Activated CD4-positive, alpha-beta T cell treated with anti-CD3 and anti-CD28 coated beads, Interleukin-2, Interleukin-4, amounts not matched to agents 100 ng/mL and 50 ng/mL, durations not matched to agents 16 hours and 8 hours (primary cell): ENCODE measurements around the gene FLT3.
"Not testable (repeated sequence)": the region's sequence is repeated elsewhere in the genome, so short reads cannot be mapped to it uniquely, and the experiment has no call there.

Experiments used
- DNase-seq: peaks from one replicate; pipeline ENCODE4 v3.0.0-alpha.2; 2020; ENCODE audit warnings: low spot score

FLT3 gene

DNA sequence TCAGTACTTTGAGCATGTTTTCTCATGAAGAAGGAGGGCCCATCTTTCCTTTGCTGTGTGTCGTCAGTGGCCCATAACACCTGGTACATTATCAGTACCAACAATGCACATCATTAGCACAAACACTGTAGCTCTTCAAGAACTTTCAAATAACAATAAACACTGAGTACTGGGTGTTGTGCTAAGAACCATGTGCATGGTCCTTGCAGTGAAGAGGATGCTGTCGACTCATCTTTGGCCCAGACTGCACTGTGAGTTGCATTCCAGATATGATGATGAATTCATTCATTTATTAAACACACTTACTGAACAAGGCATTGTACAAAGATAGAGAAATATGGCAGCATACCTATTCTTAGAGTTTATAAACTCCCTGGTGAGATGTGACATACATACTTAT lies 55.8 kb downstream of the FLT3 start:
- no peak for DNase-seq

DNA sequence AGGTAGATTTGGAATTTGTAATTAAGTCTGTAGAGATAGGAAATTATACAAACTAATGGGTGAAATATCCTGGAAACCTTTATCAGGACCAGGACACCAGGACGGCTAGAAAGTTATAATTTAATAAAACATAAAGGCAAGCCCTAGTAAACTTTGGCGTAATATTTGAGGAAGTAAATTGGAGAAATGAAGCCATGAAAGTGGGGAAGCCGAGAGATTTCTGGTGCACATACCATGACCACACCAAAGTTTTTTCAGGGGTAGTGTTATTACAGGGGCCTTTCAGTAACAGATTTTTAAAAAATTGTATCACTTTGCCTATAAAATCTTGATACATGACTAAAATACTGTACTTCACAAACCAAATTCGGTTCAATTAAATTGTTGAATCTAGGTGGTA lies 57.2 kb downstream of the FLT3 start:
- no peak for DNase-seq

DNA sequence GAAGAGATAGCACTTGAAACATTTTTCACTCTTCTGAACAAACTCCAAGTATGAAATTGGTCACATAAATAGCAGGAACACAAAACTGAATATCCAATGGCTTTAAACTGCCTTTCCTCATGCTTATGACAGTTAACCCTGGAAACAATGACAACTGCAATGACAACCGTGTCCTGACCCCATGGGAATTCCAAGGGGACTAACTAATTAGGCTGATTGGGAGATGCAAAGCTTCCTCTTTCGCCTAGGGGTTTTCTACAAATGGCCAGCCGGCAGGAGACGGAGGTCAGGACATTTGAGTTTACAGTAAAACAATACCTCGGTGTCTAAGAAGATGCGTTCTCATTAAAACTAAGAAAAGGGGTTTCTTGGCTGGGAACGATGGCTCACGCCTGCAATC lies 58.9 kb downstream of the FLT3 start:
- no peak for DNase-seq

DNA sequence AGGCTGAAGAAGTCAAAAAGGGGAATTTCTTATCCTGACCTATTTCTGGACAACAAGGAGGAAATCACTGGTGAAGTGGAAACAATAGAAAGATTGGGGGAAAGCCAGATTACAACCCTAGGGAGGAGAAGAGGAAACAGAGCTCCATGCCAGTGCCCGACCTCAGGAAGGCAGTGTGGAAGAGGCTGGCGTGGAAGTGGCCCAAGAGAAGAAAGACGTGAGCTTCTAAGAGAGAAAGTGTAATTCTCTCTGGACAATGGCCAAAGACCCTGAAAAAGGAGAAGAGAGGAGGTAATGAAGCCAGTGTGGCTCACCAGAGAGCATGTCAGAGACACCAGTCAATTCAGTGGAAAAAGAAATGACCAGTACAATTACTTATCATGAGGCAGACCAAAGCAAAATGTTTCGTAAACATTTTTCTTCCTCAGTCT lies 59.3 kb downstream of the FLT3 start:
- DNase-seq: no peak

DNA sequence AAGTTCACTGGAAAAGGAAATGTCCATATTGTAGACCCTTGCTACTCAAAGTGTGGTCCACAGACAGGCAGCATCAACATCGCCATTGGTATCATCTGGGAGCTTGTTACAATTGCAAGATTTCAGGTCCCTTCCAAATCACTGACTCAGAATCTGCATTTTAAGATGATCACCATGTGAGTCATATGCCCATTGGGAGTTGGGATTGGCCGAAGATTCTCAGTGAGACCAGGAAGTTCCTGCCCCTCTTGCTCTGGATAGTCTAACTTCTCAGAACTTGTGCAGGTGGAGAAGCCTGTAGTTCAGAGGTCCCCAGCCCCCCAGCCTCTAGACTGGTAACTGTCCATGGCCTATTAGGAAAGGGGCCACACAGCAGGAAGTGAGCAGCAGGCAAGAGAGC lies 63.0 kb downstream of the FLT3 start:
- no peak for DNase-seq

DNA sequence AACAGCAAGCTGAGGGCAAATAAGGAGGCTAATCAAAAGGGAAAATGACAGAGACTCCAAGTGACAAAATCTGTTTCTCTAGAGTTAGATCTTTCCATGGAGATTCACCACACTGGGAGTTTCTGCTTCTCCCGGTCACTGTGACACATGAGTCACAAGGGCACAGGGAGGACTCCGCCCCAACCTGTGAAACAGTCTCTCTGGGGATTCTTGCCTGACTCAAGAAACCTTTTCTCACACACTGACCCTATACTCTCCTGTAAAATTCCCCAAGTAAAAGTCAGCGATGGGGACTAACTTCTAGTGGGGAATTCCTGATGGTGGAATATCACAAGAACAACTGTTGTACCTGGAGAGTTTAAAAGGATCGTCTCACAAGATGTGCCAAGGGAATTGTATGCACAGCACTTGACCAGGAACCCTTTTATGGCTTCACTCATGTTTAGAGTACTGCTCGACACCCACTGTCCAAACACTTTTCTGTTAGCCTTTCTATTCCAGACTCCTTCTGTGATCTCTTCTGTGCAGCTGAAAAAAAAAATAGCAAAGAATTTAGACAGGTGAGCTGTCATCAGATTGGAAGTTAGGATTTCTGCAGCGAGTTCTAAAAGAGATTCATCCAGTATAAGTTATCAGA lies 65.1 kb downstream of the FLT3 start:
- DNase-seq: no peak

DNA sequence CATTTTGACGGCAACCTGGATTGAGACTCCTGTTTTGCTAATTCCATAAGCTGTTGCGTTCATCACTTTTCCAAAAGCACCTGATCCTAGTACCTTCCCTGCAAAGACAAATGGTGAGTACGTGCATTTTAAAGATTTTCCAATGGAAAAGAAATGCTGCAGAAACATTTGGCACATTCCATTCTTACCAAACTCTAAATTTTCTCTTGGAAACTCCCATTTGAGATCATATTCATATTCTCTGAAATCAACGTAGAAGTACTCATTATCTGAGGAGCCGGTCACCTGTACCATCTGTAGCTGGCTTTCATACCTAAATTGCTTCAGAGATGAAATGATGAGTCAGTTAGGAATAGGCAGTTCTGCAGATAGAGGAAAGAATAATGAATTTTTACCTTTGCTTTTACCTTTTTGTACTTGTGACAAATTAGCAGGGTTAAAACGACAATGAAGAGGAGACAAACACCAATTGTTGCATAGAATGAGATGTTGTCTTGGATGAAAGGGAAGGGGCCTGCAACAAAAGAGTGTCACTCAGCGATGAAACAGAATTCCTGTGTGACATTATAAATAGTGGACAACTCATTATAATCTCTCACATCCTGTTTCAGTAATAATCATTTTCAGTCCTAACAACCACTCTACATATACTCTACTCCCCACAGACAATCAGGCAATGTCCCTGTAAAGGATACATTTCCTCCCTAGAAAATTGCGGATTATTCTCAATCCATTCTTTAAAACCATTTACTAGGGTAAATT lies 66.3 kb downstream of the FLT3 start:
- no peak for DNase-seq

DNA sequence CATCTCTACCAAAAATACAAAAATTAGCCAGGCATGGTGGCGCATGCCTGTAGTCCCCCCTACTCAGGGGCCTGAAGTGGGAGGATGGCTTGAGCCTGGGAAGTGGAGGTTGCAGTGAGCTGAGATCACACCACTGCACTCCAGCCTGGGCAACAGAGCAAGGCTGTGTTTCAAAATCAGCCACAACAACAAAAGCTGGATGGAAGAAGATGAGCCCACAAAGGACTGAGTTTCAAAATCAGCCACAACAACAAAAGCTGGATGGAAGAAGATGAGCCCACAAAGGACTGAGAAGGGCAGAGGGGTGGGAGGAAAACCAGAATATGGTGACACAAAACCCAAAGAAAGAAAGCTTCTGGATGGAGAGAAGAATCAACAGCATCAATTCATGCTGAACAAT lies 67.9 kb downstream of the FLT3 start:
- not testable (repeated sequence) for DNase-seq

DNA sequence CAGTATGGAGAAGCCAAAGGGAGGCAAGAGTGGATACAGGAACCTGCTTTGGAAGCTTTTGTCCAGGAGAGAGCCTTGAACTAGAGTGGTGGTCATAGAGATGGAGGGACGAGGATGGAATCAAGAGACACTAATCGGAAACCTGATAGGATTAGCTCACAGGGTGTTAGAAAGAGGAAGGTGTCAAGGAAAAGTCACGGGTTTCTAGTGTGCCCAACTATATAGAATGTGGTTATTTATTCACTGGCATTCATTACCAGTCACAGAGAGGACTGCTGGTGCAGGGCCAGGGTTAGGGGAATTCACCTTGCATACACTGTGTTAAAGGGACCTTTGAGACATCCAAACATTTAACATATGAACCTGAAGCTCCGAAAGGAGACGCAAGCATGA lies 68.5 kb downstream of the FLT3 start:
- DNase-seq: no peak

DNA sequence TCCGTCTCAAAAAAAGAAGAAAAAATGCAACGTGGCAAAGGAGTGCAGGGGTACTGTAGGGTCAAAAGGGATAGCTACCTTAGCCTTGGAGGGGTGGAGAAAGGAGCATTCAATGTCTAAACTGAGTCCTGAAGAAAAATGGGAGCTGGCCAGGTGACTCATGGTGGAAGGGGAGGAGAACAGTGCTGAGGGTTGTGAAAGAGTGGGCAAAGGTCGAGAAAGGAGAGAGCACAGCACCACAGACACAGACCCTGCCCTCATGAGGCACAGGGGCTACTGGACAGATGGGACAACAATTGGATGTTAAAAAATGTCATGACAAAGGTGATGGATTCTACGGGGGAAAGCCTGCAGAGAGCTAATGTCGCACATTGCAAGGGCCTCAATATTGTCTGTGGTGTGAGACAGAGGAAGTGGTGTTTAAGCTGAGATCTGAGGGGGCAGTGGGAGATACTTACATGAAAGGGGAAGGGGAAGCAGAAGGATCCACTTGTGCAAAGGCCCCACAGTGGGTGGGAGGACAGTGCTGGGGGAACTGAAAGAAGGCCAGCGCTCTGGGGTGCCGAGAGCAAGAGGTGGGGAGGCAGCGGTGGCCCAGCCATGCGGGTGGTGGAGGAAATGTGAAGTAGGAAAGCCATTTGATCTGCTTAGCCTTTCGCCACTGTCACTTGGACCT lies 69.0 kb downstream of the FLT3 start:
- DNase-seq: no peak

DNA sequence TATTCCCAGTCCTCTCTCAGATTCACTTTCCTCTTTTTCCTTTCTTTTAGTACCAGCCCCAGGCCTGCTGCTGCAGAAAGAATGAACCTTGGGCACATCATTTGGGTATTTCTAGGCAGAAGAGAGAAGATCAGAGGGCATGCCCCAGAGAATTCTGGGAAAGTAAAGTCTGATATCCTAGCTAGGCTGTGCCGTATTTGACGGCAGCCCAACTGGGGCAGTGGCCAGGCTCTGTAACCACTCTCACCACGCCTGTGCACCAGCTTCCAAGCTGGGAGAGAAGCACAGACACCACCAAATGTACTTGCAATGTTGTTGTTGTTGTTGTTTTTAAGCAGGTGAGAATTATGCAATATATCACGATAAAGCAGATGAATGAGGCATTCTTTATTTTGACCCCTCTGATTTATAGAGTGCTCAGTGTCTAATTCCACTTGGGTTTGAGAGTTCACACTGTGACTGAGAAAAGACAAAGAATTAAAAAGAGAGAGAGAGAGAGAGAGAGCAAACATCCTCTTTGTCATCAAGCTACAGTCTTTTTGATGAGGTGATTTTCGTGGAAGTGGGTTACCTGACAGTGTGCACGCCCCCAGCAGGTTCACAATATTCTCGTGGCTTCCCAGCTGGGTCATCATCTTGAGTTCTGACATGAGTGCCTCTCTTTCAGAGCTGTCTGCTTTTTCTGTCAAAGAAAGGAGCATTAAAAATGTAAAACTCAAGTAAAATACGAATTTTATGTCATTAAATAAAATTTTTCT lies 72.6 kb downstream of the FLT3 start:
- DNase-seq: no peak

DNA sequence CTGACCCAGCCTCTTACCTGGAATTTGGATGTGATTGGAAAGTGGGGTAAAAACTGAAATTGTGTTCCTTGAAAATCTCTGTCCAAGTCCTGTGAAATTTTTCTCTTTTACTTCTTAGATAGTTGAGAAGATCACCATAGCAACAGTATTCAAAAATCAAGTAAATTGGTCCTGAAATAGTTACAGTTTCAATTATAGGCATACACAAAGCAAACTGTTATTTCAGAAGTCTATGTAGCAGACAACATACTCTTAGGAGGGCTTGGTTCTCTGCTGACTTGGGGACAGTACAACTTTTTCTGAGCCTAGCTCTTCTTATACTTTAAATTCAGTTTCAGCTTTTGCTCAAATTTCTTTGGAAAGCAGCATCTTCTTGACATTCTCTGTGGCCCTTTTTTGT lies 73.3 kb downstream of the FLT3 start:
- no peak for DNase-seq

DNA sequence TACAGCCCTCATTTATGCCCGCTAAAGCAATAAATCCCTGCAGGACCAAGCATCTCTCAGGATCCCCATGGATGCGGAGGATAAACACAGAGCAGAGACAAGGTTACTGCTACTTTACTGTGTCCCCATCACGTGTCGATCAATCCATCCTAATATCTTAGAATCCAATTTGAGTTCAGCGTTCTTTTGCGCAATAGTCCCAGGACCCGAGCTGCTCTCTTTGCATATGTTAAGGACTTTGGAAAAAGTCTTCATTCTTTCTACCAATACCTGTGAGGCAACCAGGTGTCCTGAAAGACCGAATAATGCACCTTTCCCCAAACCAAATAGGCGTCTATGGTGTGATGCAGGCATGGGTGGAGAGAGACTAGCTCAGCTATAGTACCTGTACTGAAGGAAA lies 73.9 kb downstream of the FLT3 start:
- no peak for DNase-seq

DNA sequence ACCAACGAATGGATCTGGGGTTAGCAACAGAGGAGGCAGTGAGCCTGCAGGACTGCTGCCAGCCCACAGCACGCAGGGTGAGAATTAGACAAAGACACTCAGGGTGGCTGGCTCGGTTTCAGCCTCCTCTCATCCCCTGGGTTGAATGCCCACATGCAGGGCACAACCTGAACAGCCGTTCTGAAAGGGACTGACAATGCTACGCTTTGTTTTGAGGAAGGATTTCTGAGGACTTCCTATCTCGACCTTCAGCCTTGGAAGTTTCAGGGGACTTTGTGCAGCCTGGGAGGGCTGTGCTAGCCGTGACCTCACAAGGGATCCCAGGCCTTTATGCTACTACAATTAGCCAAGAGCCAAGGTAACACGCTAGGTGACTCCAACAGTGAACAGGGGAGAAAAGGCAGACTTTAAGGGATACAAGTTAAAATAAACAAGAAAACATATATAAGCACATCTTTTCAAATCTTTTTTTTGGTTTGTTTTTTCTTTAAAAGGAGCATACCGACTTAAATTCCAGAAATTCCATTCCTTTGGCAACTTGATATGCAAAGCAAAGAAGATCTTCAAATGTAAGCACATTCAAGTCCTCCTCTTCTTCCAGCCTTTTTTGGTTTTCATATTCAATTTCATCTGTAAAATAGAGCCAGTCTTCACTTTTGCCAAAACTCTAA lies 77.4 kb downstream of the FLT3 start:
- no peak for DNase-seq

DNA sequence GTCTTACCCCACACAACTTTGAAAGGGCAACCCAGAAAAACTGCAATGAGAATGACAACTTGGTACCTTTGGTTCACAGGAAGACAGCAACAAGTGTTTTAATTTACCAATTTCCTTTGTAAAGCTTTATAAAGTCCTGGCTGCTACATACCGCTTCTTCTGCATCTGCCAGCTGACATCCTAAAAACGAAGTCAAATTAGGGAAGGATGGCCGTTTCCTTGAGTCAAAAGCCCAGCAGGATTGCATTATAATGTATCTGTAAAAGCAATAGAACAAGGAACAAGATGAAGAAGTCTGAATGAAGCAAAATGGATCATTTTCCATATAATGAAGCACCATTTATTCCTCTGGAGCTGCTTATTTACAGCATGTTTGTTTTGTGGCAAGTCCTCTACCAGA lies 86.1 kb downstream of the FLT3 start:
- no peak for DNase-seq

DNA sequence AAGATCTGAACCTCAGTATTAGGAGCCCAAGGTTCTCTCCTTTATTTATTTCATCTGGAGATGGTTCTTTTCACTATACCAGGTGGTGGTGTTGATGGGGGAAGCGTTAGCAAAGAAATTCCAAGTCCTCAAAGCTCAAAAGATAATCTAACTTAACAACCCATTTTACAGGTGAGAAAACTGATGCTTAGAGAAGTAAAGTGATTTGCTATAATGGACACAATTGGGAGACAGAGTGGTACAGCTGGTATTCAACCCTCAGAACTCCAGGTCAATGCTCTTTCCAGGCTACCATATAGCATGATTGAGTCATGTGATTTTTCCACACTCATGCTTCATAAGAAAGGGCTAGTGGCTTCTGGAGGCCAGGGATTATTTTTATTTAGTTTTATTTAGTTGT lies 86.9 kb downstream of the FLT3 start:
- no peak for DNase-seq

DNA sequence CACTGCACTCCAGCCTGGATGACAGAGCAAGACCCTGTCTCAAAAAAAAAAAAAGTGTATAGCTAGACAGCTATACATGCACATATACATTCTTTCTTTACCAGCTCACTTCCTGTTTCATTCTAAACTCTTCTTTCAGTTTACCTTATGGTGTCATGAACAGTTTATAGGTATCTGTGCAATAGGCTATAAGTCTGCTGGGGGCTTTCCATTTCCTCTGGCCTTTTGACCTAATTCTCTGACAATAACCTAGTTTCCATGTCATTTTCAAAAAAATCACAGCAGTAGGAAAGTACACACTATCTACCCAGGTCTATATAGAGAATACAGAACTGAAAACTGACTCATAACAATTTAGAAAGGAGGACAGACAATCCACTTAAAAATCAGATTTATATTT lies 87.5 kb downstream of the FLT3 start:
- no peak for DNase-seq

DNA sequence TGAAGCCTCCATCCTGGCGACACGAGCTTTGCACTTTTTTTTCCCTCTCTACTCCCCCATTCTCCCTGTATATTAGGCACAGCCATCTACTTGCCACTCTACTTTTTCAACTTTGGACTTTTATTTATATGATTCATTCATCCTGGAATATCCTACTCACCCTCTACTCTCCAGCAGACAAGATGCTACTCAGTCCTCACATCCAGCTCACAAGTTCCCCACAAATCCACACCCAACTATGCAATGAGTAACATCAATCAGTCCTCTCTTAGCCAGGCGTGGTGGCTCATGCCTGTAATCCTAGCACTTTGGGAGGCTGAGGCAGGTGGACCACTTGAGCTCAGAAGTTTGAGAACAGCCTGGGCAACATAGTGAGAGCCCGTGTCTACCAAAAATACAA lies 88.0 kb downstream of the FLT3 start:
- DNase-seq: no peak

DNA sequence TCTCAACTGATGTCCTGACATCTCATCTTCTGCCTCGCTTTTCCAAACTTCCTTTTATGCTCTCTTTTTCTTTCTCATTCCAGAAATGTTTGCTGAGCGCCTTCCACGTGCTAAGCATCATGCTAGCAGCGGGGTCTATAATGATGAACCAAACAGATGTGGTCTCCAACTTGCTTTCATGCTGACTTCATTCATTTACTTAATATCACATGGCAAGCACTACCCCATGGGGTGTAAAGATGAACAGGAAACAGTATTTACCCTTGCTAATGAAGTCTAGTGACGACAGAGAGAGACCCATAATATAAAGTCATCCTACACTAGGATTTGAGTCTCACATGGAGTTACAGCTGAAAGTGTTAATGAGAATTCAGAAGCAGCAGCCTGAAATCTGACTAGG lies 90.3 kb downstream of the FLT3 start:
- no peak for DNase-seq

DNA sequence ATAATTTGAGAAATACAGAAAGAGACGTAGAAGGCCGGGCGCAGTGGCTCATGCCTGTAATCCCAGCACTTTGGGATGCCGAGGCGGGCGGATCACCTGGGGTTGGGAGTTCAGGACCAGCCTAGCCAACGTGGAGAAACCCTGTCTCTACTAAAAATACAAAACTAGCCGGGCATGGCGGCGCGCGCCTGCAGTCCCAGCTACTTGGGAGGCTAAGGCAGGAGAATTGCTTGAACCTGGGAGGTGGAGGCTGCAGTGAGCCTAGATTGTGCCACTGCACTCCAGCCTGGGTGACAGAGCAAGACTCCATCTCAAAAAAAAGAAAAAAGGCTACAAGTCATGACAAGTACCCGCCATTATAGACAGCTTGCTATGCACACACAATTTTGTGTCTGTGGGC lies 95.4 kb downstream of the FLT3 start:
- DNase-seq: not testable (repeated sequence)

DNA sequence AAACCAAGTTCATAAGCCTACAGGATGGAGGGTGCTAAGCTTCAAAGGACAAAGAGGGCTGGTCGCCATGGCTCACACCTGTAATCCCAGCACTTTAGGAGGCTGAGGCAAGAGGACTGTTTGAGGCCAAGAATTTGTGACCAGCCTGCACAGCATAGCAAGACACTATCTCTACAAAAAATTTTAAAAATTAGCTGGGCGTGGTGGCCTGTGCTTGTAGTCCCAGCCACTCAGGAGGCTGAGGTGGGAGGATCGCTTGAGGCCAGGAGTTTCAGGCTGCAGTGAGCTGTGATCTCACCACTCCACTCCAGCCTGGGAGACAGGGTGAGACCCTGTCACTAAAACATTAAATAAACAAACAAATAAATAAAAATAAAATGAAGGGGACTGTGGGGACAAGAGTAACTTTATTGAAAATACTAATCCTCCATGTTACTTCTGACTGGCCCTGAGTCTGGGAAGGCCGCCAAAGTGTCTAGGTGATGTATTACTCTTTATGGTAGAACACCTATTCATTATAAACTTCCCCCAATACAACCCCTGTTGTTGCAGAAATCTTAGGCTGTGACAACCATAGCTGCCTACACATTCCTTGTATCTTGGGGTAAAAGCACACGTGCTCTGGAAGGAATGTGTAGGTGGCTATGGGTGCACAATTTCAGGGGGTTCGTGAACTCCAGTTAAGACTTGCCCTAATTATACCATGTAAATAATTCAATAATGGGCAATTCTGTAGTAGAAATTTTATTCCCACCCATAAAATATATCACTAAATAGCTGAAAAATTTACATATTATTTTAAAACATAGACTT lies 97.3 kb downstream of the FLT3 start:
- no peak for DNase-seq
